DND-41 (cell line): ENCODE data around the gene SOCS1.

Experiments
- EZH2 ChIP-seq: IDR thresholded peaks from 3 replicates; pipeline ENCODE4 v1.6.1; 2012; ENCODE audit warnings: borderline replicate concordance, low read depth, mild to moderate bottlenecking, moderate library complexity, low read length, inconsistent platforms; ENCODE audit not compliant: severe bottlenecking
- TF ChIP-seq, protein P1 (sequence below): IDR thresholded peaks from 2 replicates; pipeline ENCODE4 v1.5.1; 2012; ENCODE audit warnings: borderline replicate concordance, low read length, moderate library complexity, mild to moderate bottlenecking; ENCODE audit not compliant: poor library complexity, severe bottlenecking; ENCODE audit errors: extremely low read depth

DNA sequence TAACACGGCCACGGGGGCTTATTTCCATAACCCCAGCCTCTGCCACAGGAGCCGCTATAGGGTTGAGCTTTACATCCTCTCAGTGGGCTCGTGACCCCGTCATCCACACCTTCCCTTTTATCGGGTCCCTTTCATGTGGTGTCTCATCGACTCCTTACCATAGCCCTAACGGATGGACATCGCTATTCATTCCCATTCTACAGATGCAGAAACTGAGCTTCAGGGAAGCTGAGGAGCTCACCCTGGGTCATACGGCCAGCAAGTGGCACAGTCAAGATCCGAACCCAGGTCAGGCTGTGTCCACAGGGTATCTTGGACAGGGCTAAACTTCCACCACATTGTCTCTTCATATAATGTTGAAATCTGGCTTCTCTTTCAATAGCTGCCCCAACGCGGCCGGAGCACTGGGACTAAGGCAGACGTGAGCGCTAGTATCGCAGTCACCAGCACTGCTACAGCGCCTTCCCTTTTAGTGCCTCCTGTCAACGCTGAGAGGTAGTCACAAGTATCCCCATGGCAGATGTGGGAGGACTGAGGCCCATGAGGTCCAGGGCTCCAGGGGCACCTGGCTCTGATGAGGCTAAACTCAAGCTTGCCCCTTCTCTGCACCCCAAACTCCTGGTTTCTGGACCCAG, 50.8 kb downstream of the SOCS1 start:
- TF ChIP-seq, protein P1, sequence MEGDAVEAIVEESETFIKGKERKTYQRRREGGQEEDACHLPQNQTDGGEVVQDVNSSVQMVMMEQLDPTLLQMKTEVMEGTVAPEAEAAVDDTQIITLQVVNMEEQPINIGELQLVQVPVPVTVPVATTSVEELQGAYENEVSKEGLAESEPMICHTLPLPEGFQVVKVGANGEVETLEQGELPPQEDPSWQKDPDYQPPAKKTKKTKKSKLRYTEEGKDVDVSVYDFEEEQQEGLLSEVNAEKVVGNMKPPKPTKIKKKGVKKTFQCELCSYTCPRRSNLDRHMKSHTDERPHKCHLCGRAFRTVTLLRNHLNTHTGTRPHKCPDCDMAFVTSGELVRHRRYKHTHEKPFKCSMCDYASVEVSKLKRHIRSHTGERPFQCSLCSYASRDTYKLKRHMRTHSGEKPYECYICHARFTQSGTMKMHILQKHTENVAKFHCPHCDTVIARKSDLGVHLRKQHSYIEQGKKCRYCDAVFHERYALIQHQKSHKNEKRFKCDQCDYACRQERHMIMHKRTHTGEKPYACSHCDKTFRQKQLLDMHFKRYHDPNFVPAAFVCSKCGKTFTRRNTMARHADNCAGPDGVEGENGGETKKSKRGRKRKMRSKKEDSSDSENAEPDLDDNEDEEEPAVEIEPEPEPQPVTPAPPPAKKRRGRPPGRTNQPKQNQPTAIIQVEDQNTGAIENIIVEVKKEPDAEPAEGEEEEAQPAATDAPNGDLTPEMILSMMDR = no peak
- no peak for TF ChIP-seq EZH2
